ENCODE results near the gene BIN1. TPM values are rescaled to one million over a fixed set of nuclear protein-coding genes. Genes with fewer than 3 reads are reported as not detected.

The BIN1 gene
- total RNA-seq, 1 experiment from 2014 or later: 31.8 TPM

- Histone ChIP-seq H3K9me3 (ENCODE audit: control insufficient read depth in 1 of 2, insufficient read depth in 1 of 2, low read depth in 1 of 2, low read length in 2 of 2) (no peaks in the 10 kb centered on the region), H4K20me1 (ENCODE audit: insufficient read depth) (no peaks in the 10 kb centered on the region), H3K9me2 (ENCODE audit: insufficient read depth) (no peaks in the 10 kb centered on the region), H3K27me3 (ENCODE audit: insufficient read depth, low read length) (peaks cover 17% of the 10 kb centered on the region), H3K4me3 (replicated peaks in 1 of 2; ENCODE audit: low read depth in 1 of 2, low read length in 2 of 2) (no peak overlapping the region), H3K27ac (ENCODE audit: low read depth, low read length) (no peak overlapping the region), H3K36me3 (ENCODE audit: control insufficient read depth in 1 of 2, insufficient read depth in 2 of 2, low read length in 2 of 2) (no peaks in the 10 kb centered on the region), H3K79me2 (ENCODE audit: insufficient read depth, low read length) (no peaks in the 10 kb centered on the region), H2AFZ (ENCODE audit: low read depth, low read length, poor library complexity, severe bottlenecking) (no peak overlapping the region), H3K4me2 (ENCODE audit: low read length) (no peak overlapping the region), H3K4me1 (ENCODE audit: control insufficient read depth in 1 of 2, insufficient read depth in 2 of 2, low read length in 2 of 2) (no peaks in the 10 kb centered on the region), H3K9ac (ENCODE audit: low read length) (no peak overlapping the region)
- POLR2A ChIA-PET: no interaction called here
- no peak for DNase-seq (ENCODE audit: low read depth, low spot score)
- intact Hi-C loops (cut with micrococcal nuclease): no loop called here
- RAD21 ChIA-PET (ENCODE audit: low non-redundant PET in 1 of 2, low total read pairs in 2 of 2, uncharacterized antibody in 2 of 2, unreplicated experiment in 2 of 2): no interaction called here
- no TSS peak for BruUV-seq (replicated peaks)
- no peak for TF ChIP-seq ZFX (IDR thresholded peaks at IDR 0.05)
- no peak for TF ChIP-seq EGR1 (IDR thresholded peaks at IDR 0.05; ENCODE audit: low read depth)
- TF ChIP-seq ELF1 (IDR thresholded peaks at IDR 0.05; ENCODE audit: borderline replicate concordance, low read depth): no peak
- TF ChIP-seq SRF (IDR thresholded peaks at IDR 0.05; ENCODE audit: low read depth): no peak
- no peak for TF ChIP-seq EZH2 (IDR thresholded peaks at IDR 0.05)
- TF ChIP-seq RAD21 (IDR thresholded peaks at IDR 0.05; ENCODE audit: low read depth): no peak
- CTCF ChIA-PET: no interaction called here
- no peak for ATAC-seq
Observed at GRCh38 chr2:127011796-127012195, 95.2 kb downstream of the BIN1 start.

- Histone ChIP-seq H3K36me3 (ENCODE audit: control insufficient read depth in 1 of 2, insufficient read depth in 2 of 2, low read length in 2 of 2) (no peaks in the 10 kb centered on the region), H3K9ac (ENCODE audit: low read length) (no peak overlapping the region), H4K20me1 (ENCODE audit: insufficient read depth) (no peaks in the 10 kb centered on the region), H3K9me2 (ENCODE audit: insufficient read depth) (no peaks in the 10 kb centered on the region), H3K27me3 (ENCODE audit: insufficient read depth, low read length) (peaks cover 17% of the 10 kb centered on the region), H3K27ac (ENCODE audit: low read depth, low read length) (no peak overlapping the region), H3K4me1 (ENCODE audit: control insufficient read depth in 1 of 2, insufficient read depth in 2 of 2, low read length in 2 of 2) (no peaks in the 10 kb centered on the region), H2AFZ (ENCODE audit: low read depth, low read length, poor library complexity, severe bottlenecking) (no peak overlapping the region), H3K4me2 (ENCODE audit: low read length) (no peak overlapping the region), H3K9me3 (ENCODE audit: control insufficient read depth in 1 of 2, insufficient read depth in 1 of 2, low read depth in 1 of 2, low read length in 2 of 2) (no peaks in the 10 kb centered on the region), H3K4me3 (replicated peaks in 1 of 2; ENCODE audit: low read depth in 1 of 2, low read length in 2 of 2) (no peak overlapping the region), H3K79me2 (ENCODE audit: insufficient read depth, low read length) (no peaks in the 10 kb centered on the region)
- ATAC-seq (no peak), DNase-seq (ENCODE audit: low read depth, low spot score) (no peak)
- CTCF ChIA-PET: no interaction called here
- intact Hi-C loops (cut with micrococcal nuclease): no loop called here
- RAD21 ChIA-PET (ENCODE audit: low non-redundant PET in 1 of 2, low total read pairs in 2 of 2, uncharacterized antibody in 2 of 2, unreplicated experiment in 2 of 2): no interaction called here
- TF ChIP-seq ATF3 (IDR thresholded peaks at IDR 0.05): no peak
- no peak for TF ChIP-seq EZH2 (IDR thresholded peaks at IDR 0.05)
- TF ChIP-seq SIN3A (IDR thresholded peaks at IDR 0.05; ENCODE audit: low read depth): no peak
- no peak for TF ChIP-seq ZFX (IDR thresholded peaks at IDR 0.05)
- no peak for TF ChIP-seq EZH2phosphoT487 (IDR thresholded peaks at IDR 0.05; ENCODE audit: borderline replicate concordance)
- TF ChIP-seq ZBTB33 (IDR thresholded peaks at IDR 0.05; ENCODE audit: extremely low read depth, insufficient replicate concordance, low read length): no peak
- no peak for TF ChIP-seq CEBPB (IDR thresholded peaks at IDR 0.05; ENCODE audit: low read depth)
- TF ChIP-seq TCF7L2 (IDR thresholded peaks at IDR 0.05; ENCODE audit: borderline replicate concordance, extremely low read depth, insufficient read depth, insufficient read length): no peak
- TF ChIP-seq YY1 (IDR thresholded peaks at IDR 0.05; ENCODE audit: extremely low read depth, insufficient replicate concordance, low read depth, low read length): no peak
- no TSS peak for BruUV-seq (replicated peaks)
- POLR2A ChIA-PET: no interaction called here
Observed at GRCh38 chr2:127011231-127011661, 95.7 kb downstream of the BIN1 start.
